GM04503 (cell line): ENCODE data around the gene SEL1L3.

ENCODE experiments used
- DNase-seq: peaks from one replicate; pipeline ENCODE4 v3.0.0-alpha.2; 2012; ENCODE audit warnings: low read depth

Gene SEL1L3

DNA sequence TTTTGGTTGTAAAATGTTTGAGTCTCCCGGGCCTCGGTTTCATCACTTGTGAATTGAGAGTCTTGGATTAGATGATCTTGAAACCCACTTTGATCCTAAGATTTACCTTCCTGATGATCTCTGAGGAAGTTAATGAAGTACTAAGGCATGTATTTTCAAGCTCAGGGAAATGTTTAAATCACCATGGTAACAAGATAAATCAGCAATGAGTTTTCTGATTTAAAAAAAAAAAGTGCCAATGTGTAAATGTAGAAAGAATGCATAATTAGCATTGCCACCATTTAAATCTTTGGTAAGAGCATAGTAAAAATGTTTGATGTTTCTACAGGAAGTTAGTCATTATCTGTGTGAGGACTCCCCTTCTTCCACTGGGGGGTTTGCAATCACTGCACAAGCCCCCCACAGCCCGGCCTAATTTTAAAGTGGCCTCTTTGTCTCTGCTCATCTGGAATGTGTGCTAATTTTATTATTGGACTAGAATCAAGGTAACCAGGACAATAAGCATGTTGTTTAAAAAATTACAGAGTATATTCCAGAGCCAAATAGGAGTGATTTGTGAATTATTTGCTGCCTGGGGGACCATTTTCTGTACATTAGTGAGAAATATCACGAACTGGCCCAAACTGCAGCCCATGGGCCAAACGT is 113.5 kb downstream of the SEL1L3 start:
- no peak for DNase-seq

DNA sequence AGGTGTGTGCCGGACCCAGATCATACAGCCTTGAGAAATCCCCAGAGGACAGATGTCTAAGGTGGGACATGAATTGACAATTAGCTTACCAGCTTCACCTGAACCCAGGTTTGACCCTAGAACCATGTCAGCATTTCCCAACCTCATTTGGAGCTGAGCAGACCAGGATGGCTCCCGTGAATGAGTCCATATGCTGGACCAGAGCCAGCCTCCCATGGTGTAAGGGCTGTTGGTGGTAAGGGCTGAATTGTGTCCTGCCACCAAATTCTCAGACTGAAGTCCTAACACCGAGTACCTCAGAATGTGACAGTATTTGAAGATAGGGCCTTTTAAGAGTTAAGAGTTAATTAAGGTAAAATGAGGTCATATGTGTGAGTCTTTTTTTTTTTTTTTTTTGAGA is 118.8 kb downstream of the SEL1L3 start:
- no peak for DNase-seq

DNA sequence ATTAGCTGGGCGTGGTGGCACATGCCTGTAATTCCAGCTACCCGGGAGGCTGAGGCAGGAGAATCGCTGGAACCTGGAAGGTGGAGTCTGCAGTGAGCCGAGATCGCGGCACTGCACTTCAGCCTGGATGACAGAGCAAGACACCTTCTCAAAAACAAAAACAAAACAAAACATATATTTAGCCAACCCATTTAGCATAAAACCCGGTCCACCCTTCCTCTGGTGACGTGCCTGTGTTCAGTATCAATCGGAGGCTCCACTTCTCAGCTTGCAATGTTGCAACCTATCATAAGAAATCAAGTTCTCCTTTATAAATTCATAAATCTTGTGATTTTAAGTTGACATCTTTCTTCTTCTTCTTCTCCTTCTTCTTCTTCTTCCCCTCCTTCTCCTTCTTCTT is 133.2 kb downstream of the SEL1L3 start:
- no peak for DNase-seq

DNA sequence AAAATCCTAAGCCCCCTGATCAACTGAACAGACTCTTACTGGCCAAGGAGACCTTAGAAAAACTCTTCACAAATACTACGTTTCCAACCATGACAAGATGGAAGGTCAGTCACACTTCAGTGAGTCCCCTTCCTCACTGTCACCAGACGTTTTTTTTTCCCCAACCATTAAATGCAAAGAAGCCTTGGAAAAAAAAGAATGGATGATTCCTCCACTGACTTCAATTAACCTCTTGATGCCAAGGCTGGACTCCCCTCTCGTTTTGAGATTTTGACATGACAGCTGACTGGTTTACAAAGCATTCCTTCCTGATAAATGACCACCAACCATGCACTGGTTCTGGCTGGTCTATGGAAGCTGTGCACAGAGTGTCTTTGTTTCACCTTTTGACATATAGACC is 133.9 kb downstream of the SEL1L3 start:
- DNase-seq: no peak

DNA sequence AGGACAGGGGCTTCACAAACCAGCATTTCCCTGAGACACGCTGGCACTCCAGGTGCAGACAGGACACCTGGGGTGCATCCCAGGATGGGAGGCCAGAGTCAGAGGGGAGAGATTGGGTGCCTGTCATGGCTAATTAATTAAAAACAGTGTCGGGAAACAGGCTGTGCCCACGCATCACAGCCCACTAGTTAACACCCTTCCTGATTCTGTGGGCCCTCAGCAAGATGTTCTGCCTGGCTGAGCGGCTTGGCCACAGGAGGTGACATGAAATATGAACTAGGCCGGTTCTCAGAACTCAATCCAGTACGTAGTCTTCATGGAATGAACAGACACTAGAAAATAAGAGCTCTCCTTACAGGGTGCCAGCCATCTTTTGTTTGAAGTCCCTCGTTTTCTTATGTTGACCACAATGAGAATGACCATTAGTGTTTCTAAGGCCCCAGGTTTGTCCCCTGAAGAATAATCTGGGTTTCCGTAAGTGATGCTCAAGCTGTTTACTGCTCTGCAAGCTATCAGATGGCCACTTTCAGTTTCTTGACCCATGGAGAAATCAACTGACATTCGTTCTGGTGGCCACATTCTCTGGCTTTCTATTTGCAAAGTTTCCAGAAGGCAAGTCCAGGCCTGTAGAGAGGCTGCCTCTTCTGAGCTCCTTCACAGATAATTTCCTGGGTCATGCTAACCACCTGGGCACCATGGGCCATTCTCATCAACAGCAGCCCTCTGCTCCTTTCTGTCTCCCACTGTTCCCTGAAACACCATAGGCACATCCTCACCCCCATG is 134.9 kb downstream of the SEL1L3 start:
- DNase-seq: no peak

DNA sequence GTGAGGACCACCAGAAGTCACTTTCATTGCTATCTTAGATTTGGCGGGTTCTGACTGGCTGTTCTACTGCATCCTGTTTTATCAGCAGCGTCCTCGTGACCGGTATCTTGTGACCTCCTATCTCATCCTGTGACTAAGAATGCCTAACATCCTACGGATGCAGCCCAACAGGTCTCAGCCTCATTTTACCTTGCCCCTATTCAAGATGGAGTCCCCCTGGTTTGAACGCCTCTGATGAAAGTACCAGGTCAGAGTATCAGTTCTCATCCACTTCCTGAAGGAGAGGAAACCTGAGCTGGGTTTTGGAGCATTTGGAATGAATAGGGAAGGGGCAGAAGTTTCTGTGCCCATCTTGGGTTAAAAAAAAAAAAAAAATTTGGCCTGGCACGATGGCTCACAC is 136.9 kb downstream of the SEL1L3 start:
- no peak for DNase-seq

DNA sequence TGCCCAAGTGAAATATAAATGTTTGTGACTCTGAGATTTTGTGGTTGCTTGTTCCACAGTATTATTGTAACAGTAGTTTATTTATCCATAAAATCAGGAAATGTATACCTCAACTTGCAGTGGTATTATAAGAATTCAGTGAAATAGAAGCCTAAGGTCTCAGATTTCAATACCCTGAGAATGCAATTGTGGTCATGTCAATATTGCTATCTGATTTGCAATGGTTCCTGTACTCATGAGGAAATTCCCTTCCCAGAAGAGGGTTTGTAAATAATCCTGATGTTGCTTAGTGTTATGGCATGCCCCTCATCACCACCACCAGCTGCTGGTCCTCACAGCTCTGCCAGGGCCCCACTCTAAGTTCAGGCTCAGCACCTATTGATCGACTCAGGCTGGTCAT is 139.4 kb downstream of the SEL1L3 start:
- DNase-seq: no peak

DNA sequence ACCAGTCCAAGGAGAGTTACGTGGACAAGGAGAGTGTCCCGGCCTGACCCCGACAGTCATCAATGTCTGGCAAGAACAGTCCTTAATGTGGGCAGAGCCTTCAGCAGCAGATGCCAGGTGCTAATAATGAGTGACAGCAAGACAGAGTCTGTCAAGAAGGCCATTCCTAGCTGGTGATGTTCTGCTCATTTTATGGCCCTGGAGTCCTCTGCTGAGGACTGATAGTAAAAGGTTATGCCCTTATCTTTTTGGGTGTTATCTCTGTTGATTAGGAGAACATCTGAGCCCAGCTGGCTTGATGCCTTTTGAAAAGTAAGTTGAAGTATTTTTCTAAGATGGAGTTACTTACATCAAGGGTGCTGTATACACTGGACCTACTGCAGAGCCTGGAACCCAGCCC is 139.8 kb downstream of the SEL1L3 start:
- no peak for DNase-seq

DNA sequence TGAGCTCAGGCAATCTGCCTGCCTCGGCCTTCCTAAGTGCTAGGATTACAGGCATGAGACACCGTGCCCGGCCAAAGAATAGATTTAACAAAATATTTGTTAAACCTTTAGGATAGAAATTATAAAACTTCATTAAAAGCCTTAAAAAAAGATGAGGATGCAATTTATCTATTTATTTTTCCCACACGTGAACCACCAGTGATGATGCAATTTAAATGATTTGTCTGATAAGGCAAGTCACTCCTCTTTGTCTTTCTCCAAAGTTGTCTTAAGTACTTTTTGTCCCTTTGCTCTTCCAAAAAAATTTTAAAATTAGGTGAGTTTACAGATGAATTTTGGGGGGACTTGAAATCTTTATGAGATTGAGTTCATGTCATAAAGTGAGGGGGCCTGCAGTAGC is 149.0 kb downstream of the SEL1L3 start:
- no peak for DNase-seq

DNA sequence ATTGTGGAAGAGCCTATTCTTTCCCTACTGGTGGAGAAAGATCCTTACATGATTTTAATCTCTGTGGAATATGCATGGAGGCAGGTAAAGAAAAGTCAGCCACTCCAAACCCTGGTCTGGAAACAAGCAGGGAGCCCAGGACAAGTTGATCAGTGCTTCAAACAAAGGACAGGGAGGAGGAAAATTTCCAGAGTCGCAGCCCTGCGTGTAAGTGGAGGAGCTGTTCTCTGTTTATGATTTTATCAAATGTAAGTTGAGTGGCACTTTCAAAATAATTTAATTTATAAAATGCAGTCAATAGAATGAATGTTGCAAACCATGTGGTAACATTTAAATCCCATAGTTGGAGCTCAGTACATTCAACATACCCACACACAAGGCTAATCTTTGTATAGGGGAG is 150.2 kb downstream of the SEL1L3 start:
- DNase-seq: no peak

DNA sequence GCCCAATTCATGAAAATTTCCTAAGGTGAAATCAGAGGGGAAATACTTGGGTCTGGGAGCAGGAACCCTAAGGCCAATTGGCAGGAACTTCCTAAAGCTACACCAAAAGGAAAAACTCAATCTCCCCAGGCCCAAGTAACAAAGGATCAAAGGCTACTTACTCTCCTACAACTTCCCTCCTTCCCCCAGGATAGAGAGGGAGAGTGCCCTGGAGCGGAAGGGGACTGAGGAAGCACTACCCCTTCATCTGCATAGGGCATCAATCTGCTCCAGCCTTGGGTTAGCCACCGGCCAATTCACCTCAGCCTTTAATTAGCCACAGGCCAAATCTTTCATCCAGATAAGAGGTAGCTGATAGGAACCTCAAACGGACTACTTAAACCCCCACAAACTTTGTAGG is 152.2 kb downstream of the SEL1L3 start:
- no peak for DNase-seq

DNA sequence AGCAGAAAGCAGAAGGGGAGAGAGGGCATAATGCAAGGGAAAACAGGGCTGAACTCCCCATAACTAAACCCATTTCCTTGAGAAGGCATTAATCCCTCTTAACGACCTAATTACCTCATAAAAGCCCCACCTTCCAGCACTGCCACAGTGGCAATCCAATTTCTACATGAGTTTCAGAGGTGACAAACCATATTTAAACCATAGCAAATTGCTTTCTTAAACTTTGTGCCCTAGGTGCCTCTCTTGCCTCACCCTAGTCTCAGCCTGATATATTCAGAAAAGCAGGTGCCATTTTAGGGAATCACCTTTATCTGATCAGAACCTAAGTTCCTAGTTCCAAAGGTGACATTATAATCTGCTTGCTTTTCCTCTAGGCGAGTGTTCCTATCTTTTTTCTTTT is 158.3 kb downstream of the SEL1L3 start:
- no peak for DNase-seq

DNA sequence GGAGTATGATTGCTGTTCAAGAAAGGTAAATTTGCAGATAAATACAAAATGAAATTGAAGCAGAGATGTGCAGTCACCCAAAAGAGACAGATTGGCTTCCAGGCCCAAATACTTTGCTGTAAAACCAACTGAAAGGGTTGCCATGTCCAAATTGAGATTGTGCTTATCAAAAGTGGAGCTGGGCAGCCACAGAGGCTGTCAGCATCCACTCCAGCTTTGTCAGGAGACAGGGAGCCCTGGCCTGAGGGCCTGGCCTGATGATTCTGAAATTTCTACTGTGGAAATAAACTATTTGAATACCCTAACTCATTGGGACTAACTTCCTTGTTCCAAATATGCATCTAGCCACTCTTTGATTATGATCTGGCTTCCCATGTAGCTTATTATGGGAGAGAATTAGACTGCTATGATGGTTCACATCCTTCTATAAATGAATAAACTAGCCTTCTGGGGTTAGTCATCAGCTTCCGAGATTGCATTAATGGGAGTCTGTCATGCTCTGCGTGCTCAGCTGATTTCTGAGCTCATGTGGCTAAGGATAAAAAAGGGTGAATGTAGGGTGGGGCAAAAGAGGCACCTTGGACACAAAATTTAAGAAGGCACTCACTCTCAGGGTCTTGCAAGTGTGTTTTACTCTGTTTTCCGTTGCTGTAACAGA is 158.9 kb downstream of the SEL1L3 start:
- DNase-seq: no peak

DNA sequence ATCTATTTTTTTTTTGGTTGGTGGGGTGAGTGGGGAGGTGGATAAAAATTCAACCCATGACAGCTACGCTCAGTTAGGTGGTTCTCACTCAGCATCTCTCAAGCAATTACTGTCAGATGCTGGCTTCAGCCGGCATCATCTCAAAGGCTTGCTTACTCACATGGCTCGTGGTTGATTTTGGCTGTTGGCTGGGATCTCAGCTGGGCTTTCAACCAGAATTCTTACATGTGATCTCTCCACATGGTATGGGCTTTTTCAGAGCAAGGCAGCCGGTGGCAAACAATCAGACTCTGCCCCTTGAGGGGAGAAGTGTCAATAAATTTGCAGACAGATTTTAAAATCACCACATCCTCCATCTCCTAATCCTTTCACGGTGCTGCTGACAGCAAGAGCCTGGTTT is 159.9 kb downstream of the SEL1L3 start:
- DNase-seq: peak; percentile 49

DNA sequence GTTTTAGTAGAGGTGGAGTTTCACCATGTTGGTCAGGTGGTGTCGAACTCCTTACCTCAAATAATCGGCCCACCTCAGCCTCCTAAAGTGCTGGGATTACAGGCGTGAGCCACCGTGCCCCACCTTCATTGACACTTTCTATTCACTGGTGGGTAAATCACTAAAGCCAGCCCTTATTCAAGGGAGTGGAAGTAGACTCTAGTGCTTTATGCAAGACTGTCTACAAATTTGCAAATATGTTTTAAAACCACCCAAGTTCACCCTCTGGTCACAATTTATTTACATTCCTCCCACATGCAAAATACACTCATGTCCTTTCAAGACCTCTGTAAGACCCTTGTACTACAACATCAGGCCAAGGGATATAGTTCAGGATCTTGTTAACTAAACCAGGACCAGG is 162.1 kb downstream of the SEL1L3 start:
- no peak for DNase-seq

DNA sequence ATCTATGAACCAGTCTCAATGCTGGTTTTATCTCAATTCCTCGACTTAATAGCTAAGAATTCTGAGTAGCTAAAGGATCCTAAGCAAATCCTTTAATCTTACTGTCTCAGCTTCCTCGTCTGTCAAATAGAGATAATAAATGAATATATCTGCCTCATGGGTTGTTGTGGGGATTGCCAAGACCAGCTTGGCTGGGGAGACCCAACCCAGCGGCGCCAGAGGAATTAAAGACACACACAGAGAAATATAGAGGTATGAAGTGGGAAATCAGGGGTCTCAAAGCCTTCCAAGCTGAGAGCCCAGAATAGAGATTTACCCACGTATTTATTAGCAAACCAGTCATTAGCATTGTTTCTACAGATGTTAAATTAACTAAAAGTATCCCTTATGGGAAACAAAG is 165.3 kb downstream of the SEL1L3 start:
- no peak for DNase-seq
